PC-3 (cell line): ENCODE data around the gene AGBL1. TPM values are rescaled to one million over a fixed set of nuclear protein-coding genes. Genes with fewer than 3 reads are reported as not detected.
"Not testable (repeated sequence)": the region's sequence is repeated elsewhere in the genome, so short reads cannot be mapped to it uniquely, and the experiment has no call there.

Experiments
- ATAC-seq: fragments of 200-7000 bp; cut with Tn5 transposase; 2 replicates; pipeline ENCODE4 v1.9.1; 2020; ENCODE audit warnings: mild to moderate bottlenecking, moderate library complexity
- BruUV-seq: library from RNA; stranded (reverse); fragments of 400-500 nt; replicated peaks from 2 replicates; lab custom pipeline; 2021; lab: Mats Ljungman, UMichigan
- CTCF ChIA-PET: fragments of 300-600 bp; sonication (Branson Sonifier 250); formaldehyde crosslinking; loops from one replicate; lab custom pipeline; 2022; ENCODE audit warnings: antibody characterized with exemption; lab: Charles Lee
- POLR2A ChIA-PET: fragments of 300-600 bp; sonication (Branson Sonifier 250); formaldehyde crosslinking; loops from one replicate; lab custom pipeline; 2022; ENCODE audit warnings: antibody characterized with exemption; ENCODE audit not compliant: unreplicated experiment; lab: Charles Lee
- DNase-seq: peaks from one replicate; pipeline ENCODE4 v3.0.0-alpha.2; 2015
- H2AFZ ChIP-seq: fragments of 300-600 bp; sonication (generic); 2 replicates; pipeline ENCODE4 v1.6.0; 2016; ENCODE audit warnings: antibody characterized with exemption, low read length
- H3F3A ChIP-seq: fragments of 300-600 bp; sonication (generic); one replicate; pipeline ENCODE4 v1.6.0; 2017; ENCODE audit warnings: antibody characterized with exemption, low read length, control low read depth, mild to moderate bottlenecking; ENCODE audit not compliant: unreplicated experiment
- H3K27ac ChIP-seq: fragments of 300-600 bp; sonication (generic); 2 replicates; pipeline ENCODE4 v1.5.1; 2016; ENCODE audit warnings: mild to moderate bottlenecking, low read length
- H3K27me3 ChIP-seq: fragments of 300-600 bp; sonication (generic); 2 replicates; pipeline ENCODE4 v1.6.1; 2016; ENCODE audit warnings: low read length, mixed read lengths
- H3K36me3 ChIP-seq: fragments of 300-600 bp; sonication (generic); 2 replicates; pipeline ENCODE4 v1.6.1; 2016; ENCODE audit warnings: low read depth, mixed run types, low read length, mixed read lengths
- H3K4me1 ChIP-seq: fragments of 300-600 bp; sonication (generic); 2 replicates; pipeline ENCODE4 v1.5.1; 2016; ENCODE audit warnings: low read length; ENCODE audit not compliant: insufficient read depth
- H3K4me2 ChIP-seq: fragments of 300-600 bp; sonication (generic); 2 replicates; pipeline ENCODE4 v1.6.0; 2016; ENCODE audit warnings: low read length
- H3K4me3 ChIP-seq: fragments of 300-600 bp; sonication (generic); 2 replicates; pipeline ENCODE4 v1.5.1; 2016; ENCODE audit warnings: mild to moderate bottlenecking, low read length, mixed read lengths
- H3K79me2 ChIP-seq: fragments of 300-600 bp; sonication (generic); 2 replicates; pipeline ENCODE4 v1.6.1; 2017; ENCODE audit warnings: low read length, mixed read lengths
- H3K9ac ChIP-seq: fragments of 300-600 bp; sonication (generic); 2 replicates; pipeline ENCODE4 v1.6.0; 2016; ENCODE audit warnings: mild to moderate bottlenecking, low read length
- H3K9me2 ChIP-seq: fragments of 300-600 bp; sonication (generic); replicated peaks from 2 replicates; pipeline ENCODE4 v1.6.1; 2016; ENCODE audit warnings: mixed run types, low read length, mixed read lengths
- H3K9me3 ChIP-seq: fragments of 300-600 bp; sonication (generic); 2 replicates; pipeline ENCODE4 v1.6.1; 2016; ENCODE audit warnings: low read length, mixed read lengths
- H4K20me1 ChIP-seq: fragments of 300-600 bp; sonication (generic); 2 replicates; pipeline ENCODE4 v1.6.1; 2016; ENCODE audit warnings: low read length, mixed read lengths
- CTCF ChIP-seq: fragments of 300-600 bp; sonication (generic); conservative IDR thresholded peaks from 2 replicates; pipeline ENCODE4 v1.5.1; 2017; ENCODE audit warnings: antibody characterized with exemption, low read depth, mild to moderate bottlenecking, low read length
- EZH2 ChIP-seq: fragments of 300-600 bp; sonication (generic); IDR thresholded peaks from one replicate; pipeline ENCODE4 v1.6.1; 2017; ENCODE audit warnings: antibody characterized with exemption, mild to moderate bottlenecking, low read length; ENCODE audit not compliant: unreplicated experiment
- EZH2phosphoT487 ChIP-seq: fragments of 300-600 bp; sonication (generic); IDR thresholded peaks from 2 replicates; pipeline ENCODE4 v1.6.1; 2018; ENCODE audit warnings: mild to moderate bottlenecking, antibody characterized with exemption, low read length, borderline replicate concordance
- intact Hi-C: fragments of 100-400 bp; cut with micrococcal nuclease; formaldehyde crosslinking; loops from 2 replicates; pipeline ENCODE4 v1.9.0; 2023
- total RNA-seq: library from RNA; depleted of rRNA; stranded (reverse); fragments of >200 nt; gene quantifications from 2 replicates; pipeline ENCODE4 v1.2.3, GENCODE V29; 2014

The AGBL1 gene
- total RNA-seq, 1 experiment from 2014 or later, result not detected

- TF ChIP-seq EZH2phosphoT487 (no peak), EZH2 (no peak), CTCF (no peak)
- no TSS peak for BruUV-seq
- ATAC-seq, result no peak
- no peak for DNase-seq
- Histone ChIP-seq H3K4me1 (no peaks in the 10 kb centered on the region), H3K4me2 (no peak overlapping the region), H3K9me2 (no peaks in the 10 kb centered on the region), H3K4me3 (no peak overlapping the region), H3K27me3 (no peaks in the 10 kb centered on the region), H3K9me3 (no peaks in the 10 kb centered on the region), H3K36me3 (no peaks in the 10 kb centered on the region), H2AFZ (no peak overlapping the region), H3F3A (no peaks in the 10 kb centered on the region), H4K20me1 (no peaks in the 10 kb centered on the region), H3K27ac (no peak overlapping the region), H3K9ac (no peak overlapping the region), H3K79me2 (no peaks in the 10 kb centered on the region)
- ChIA-PET POLR2A (no interaction called here), CTCF (no interaction called here)
- intact Hi-C loops, result no loop called here
These were observed 447.4 kb downstream of the AGBL1 start for GRCh38 chr15:86526938-86527690.

- H3K9ac ChIP-seq, H3K9me2 ChIP-seq, H3K4me3 ChIP-seq, H3K4me1 ChIP-seq, H3K27ac ChIP-seq, POLR2A ChIA-PET, H3K9me3 ChIP-seq, H3K79me2 ChIP-seq, H3K36me3 ChIP-seq, intact Hi-C loops, DNase-seq, H4K20me1 ChIP-seq, H3K4me2 ChIP-seq, H3F3A ChIP-seq, H3K27me3 ChIP-seq, ATAC-seq, CTCF ChIA-PET, BruUV-seq, H2AFZ ChIP-seq: not testable (repeated sequence)
These were observed 448.4 kb downstream of the AGBL1 start for GRCh38 chr15:86528094-86528493.

GRCh38 chr15:86538141-86538540, 458.5 kb downstream of the AGBL1 start:
- no peaks in the 10 kb centered on the region for H3K9me2 ChIP-seq
- POLR2A ChIA-PET, result no interaction called here
- H3K36me3 ChIP-seq, result no peaks in the 10 kb centered on the region
- no peak overlapping the region for H3K27ac ChIP-seq
- no peak overlapping the region for H2AFZ ChIP-seq
- H3K9me3 ChIP-seq, result no peaks in the 10 kb centered on the region
- CTCF ChIA-PET, result no interaction called here
- no peak overlapping the region for H3K4me2 ChIP-seq
- intact Hi-C loops, result no loop called here
- H3K4me3 ChIP-seq, result no peak overlapping the region
- H3K4me1 ChIP-seq, result no peaks in the 10 kb centered on the region
- no peak for ATAC-seq
- no peak for TF ChIP-seq EZH2phosphoT487
- TF ChIP-seq EZH2, result no peak
- no peak for TF ChIP-seq CTCF
- no peaks in the 10 kb centered on the region for H4K20me1 ChIP-seq
- no peak for DNase-seq
- H3K9ac ChIP-seq, result no peak overlapping the region
- H3K79me2 ChIP-seq, result no peaks in the 10 kb centered on the region
- H3F3A ChIP-seq, result no peaks in the 10 kb centered on the region
- BruUV-seq, result no TSS peak
- H3K27me3 ChIP-seq, result no peaks in the 10 kb centered on the region
